ENCODE data around the gene GNRHR. TPM values are rescaled to one million over a fixed set of nuclear protein-coding genes. Genes with fewer than 3 reads are reported as not detected.
"Not testable (repeated sequence)": the region's sequence is repeated elsewhere in the genome, so short reads cannot be mapped to it uniquely, and the experiment has no call there.

GNRHR gene
- total RNA-seq = not detected

DNA sequence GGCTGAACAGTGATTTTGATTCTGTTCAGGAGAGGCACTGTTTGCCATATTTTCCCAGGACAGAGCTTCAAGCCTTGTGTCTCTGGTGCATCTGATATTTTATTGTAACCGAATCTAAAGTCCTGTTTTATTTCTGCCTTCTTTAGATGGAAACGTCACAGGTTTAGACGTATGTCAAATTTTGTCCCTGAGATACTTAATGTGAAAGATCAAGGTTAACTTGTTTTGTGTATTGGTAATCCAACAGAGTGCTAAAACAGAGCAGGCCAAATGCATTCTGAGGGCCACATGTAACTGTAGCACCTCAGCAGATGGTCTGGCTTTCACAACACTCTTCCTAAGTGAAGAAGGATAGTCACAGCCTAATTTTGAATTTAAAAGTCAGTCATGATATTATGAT, at the start of gene GNRHR:
GNRHR (minus strand) TSS at position 101 of the 400 bp plus-strand sequence; CDS start at position 48, 53 bp downstream.
- no peaks in the 10 kb centered on the region for H3K27me3 Mint-ChIP-seq
- H3K9me3 Mint-ChIP-seq = no peaks in the 10 kb centered on the region
- ChIA-PET CTCF (no interaction called here), POLR2A (no interaction called here)
- DNase-seq = no peak
- no peak within 1 kb of the TSS for H3K4me3 Mint-ChIP-seq
- H3K4me1 Mint-ChIP-seq = no peaks in the 10 kb centered on the region
- H3K36me3 Mint-ChIP-seq (ENCODE audit: low read depth) = no peaks in the 10 kb centered on the region
- H3K27ac Mint-ChIP-seq = no peak within 1 kb of the TSS

- ChIA-PET CTCF (no interaction called here), POLR2A (no interaction called here)
- no peak overlapping the region for H3K27ac Mint-ChIP-seq
- H3K4me1 Mint-ChIP-seq = no peaks in the 10 kb centered on the region
- no peaks in the 10 kb centered on the region for H3K27me3 Mint-ChIP-seq
- H3K36me3 Mint-ChIP-seq (ENCODE audit: low read depth) = no peaks in the 10 kb centered on the region
- H3K4me3 Mint-ChIP-seq = no peak overlapping the region
- no peaks in the 10 kb centered on the region for H3K9me3 Mint-ChIP-seq
- DNase-seq = no peak
Measured at GRCh38 chr4:67796810-67797209, 42.6 kb upstream of the GNRHR start.

DNA sequence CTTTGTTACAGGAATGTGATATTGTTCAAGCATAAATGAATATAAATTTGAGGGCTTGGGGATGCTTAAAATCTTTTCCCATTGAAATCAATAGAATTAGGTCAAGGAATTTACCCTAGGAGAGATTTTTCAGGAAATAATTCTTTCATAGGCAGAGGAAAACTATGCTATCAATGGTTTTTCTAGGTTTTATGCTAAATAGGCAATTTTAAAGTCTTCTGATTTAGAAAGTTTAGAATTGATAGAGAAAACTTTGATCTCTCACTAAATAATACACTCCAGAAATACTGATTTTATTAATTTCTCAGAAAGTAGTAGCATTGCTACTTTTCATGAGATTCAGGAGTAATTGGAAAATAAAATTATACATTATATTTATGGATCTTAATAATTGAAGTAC, 36.5 kb upstream of the GNRHR start:
- ChIA-PET CTCF (no interaction called here), POLR2A (no interaction called here)
- H3K9me3 Mint-ChIP-seq = no peaks in the 10 kb centered on the region
- no peaks in the 10 kb centered on the region for H3K36me3 Mint-ChIP-seq (ENCODE audit: low read depth)
- H3K4me1 Mint-ChIP-seq = no peaks in the 10 kb centered on the region
- H3K27ac Mint-ChIP-seq = no peak overlapping the region
- H3K27me3 Mint-ChIP-seq = no peaks in the 10 kb centered on the region
- H3K4me3 Mint-ChIP-seq = no peak overlapping the region
- DNase-seq = no peak

DNA sequence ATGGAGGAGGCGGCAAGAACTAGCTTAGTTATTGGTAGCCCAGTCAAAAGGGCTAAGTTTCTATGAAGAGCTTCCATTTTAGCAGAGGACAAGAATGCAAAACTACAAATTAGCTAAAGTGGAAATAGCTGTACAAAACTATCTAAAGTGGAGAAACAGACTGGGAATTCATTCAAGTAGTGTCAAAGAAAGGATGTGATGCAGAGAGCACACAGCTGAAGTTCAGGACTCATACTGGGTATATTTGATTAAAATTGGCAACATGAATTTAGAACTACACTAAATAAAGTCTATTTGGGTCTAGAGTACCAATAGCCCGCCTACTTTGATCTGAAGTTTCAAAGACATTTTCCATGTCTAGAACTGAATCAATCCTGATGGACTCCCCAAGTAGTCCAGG, 33.1 kb upstream of the GNRHR start:
- Mint-ChIP-seq H3K27me3 (no peaks in the 10 kb centered on the region), H3K4me3 (no peak overlapping the region), H3K4me1 (no peaks in the 10 kb centered on the region), H3K36me3 (ENCODE audit: low read depth) (no peaks in the 10 kb centered on the region), H3K27ac (no peak overlapping the region), H3K9me3 (no peaks in the 10 kb centered on the region)
- POLR2A ChIA-PET = no interaction called here
- no peak for DNase-seq
- CTCF ChIA-PET = no interaction called here

GRCh38 chr4:67785528-67785927, 31.3 kb upstream of the GNRHR start:
- Mint-ChIP-seq H3K4me1 (no peaks in the 10 kb centered on the region), H3K27ac (no peak overlapping the region), H3K4me3 (no peak overlapping the region), H3K27me3 (no peaks in the 10 kb centered on the region), H3K9me3 (no peaks in the 10 kb centered on the region), H3K36me3 (ENCODE audit: low read depth) (no peaks in the 10 kb centered on the region)
- ChIA-PET CTCF (no interaction called here), POLR2A (no interaction called here)
- DNase-seq = no peak

- Mint-ChIP-seq H3K4me3 (no peak overlapping the region), H3K27ac (no peak overlapping the region), H3K27me3 (no peaks in the 10 kb centered on the region), H3K9me3 (no peaks in the 10 kb centered on the region), H3K4me1 (peaks cover 4% of the 10 kb centered on the region), H3K36me3 (ENCODE audit: low read depth) (no peaks in the 10 kb centered on the region)
- ChIA-PET CTCF (interaction anchor here (0.7 kb wide), 1 partner anchor 31 kb away, joined by 3 read pairs; no protein-coding TSS in a partner anchor), POLR2A (no interaction called here)
- no peak for DNase-seq
Measured at GRCh38 chr4:67779631-67780030, 25.4 kb upstream of the GNRHR start.

GRCh38 chr4:67776746-67777145, 22.6 kb upstream of the GNRHR start:
- CTCF ChIA-PET = no interaction called here
- H3K27ac Mint-ChIP-seq = no peak overlapping the region

GRCh38 chr4:67770422-67770821, 16.2 kb upstream of the GNRHR start:
- POLR2A ChIA-PET = no interaction called here
- Mint-ChIP-seq H3K36me3 (ENCODE audit: low read depth) (no peaks in the 10 kb centered on the region), H3K4me3 (no peak overlapping the region), H3K27me3 (no peaks in the 10 kb centered on the region), H3K27ac (no peak overlapping the region), H3K9me3 (no peaks in the 10 kb centered on the region), H3K4me1 (no peaks in the 10 kb centered on the region)
- DNase-seq = no peak
- CTCF ChIA-PET = no interaction called here

More at GRCh38 chr4:67776746-67777145, 22.6 kb upstream of the GNRHR start:
- POLR2A ChIA-PET = no interaction called here
- H3K27me3 Mint-ChIP-seq = no peaks in the 10 kb centered on the region
- H3K36me3 Mint-ChIP-seq (ENCODE audit: low read depth) = no peaks in the 10 kb centered on the region
- peaks cover 4% of the 10 kb centered on the region for H3K4me1 Mint-ChIP-seq
- no peak for DNase-seq
- H3K4me3 Mint-ChIP-seq = no peak overlapping the region
- no peaks in the 10 kb centered on the region for H3K9me3 Mint-ChIP-seq

- H3K27ac Mint-ChIP-seq = no peak overlapping the region
- POLR2A ChIA-PET = no interaction called here
- no peak for DNase-seq
Measured at GRCh38 chr4:67765928-67766327, 11.7 kb upstream of the GNRHR start.

GRCh38 chr4:67765401-67765800, 11.2 kb upstream of the GNRHR start:
- H3K36me3 Mint-ChIP-seq (ENCODE audit: low read depth) = no peaks in the 10 kb centered on the region
- no peaks in the 10 kb centered on the region for H3K9me3 Mint-ChIP-seq
- no peak overlapping the region for H3K27ac Mint-ChIP-seq
- CTCF ChIA-PET = interaction anchor here (2.1 kb wide), 1 partner anchor 19 kb away, joined by 9 read pairs; no protein-coding TSS in a partner anchor
- peaks cover 3% of the 10 kb centered on the region for H3K4me1 Mint-ChIP-seq
- H3K4me3 Mint-ChIP-seq = no peak overlapping the region
- POLR2A ChIA-PET = no interaction called here
- DNase-seq = no peak
- H3K27me3 Mint-ChIP-seq = peaks cover 7% of the 10 kb centered on the region

More at GRCh38 chr4:67765928-67766327, 11.7 kb upstream of the GNRHR start:
- H3K9me3 Mint-ChIP-seq = no peaks in the 10 kb centered on the region
- H3K27me3 Mint-ChIP-seq = peaks cover 7% of the 10 kb centered on the region
- no peaks in the 10 kb centered on the region for H3K36me3 Mint-ChIP-seq (ENCODE audit: low read depth)
- CTCF ChIA-PET = no interaction called here
- no peak overlapping the region for H3K4me3 Mint-ChIP-seq
- H3K4me1 Mint-ChIP-seq = peaks cover 3% of the 10 kb centered on the region

DNA sequence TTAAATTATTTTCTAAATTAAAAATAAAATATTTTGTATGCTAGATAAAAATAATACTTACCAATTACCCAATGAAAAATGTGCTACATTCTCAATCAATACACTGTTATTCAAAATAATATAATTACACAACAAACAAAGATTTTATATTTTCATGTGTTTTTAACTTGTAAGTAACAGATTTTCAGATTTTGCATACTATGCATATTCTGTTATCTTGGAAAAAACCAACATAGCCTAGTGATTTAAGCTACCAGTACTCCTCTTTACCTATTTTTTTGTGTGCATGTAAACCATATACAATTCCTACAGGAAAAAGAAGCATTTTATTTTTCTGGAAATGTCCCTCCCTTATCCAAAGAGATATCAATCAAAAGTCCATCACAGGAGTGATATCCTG, 10.0 kb upstream of the GNRHR start:
- no peaks in the 10 kb centered on the region for H3K36me3 Mint-ChIP-seq (ENCODE audit: low read depth)
- ChIA-PET CTCF (interaction anchor here (2.1 kb wide), 1 partner anchor 18 kb away, joined by 9 read pairs; no protein-coding TSS in a partner anchor), POLR2A (no interaction called here)
- DNase-seq = no peak
- H3K27me3 Mint-ChIP-seq = peaks cover 7% of the 10 kb centered on the region
- H3K4me3 Mint-ChIP-seq = no peak overlapping the region
- no peak overlapping the region for H3K27ac Mint-ChIP-seq
- H3K9me3 Mint-ChIP-seq = no peaks in the 10 kb centered on the region
- peaks cover 3% of the 10 kb centered on the region for H3K4me1 Mint-ChIP-seq

- ChIA-PET CTCF (no interaction called here), POLR2A (no interaction called here)
- no peak overlapping the region for H3K4me3 Mint-ChIP-seq
- no peak overlapping the region for H3K27ac Mint-ChIP-seq
- H3K9me3 Mint-ChIP-seq = no peaks in the 10 kb centered on the region
- peaks cover 3% of the 10 kb centered on the region for H3K4me1 Mint-ChIP-seq
- no peaks in the 10 kb centered on the region for H3K36me3 Mint-ChIP-seq (ENCODE audit: low read depth)
- DNase-seq = no peak
- peaks cover 7% of the 10 kb centered on the region for H3K27me3 Mint-ChIP-seq
Measured at GRCh38 chr4:67762086-67762485, 7.9 kb upstream of the GNRHR start.

GRCh38 chr4:67756991-67757390, 2.8 kb upstream of the GNRHR start:
- DNase-seq; H3K9me3 Mint-ChIP-seq; POLR2A ChIA-PET; H3K27me3 Mint-ChIP-seq; H3K4me3 Mint-ChIP-seq; H3K27ac Mint-ChIP-seq; H3K36me3 Mint-ChIP-seq (ENCODE audit: low read depth); H3K4me1 Mint-ChIP-seq: not testable (repeated sequence)
- CTCF ChIA-PET = interaction anchor here (2.5 kb wide), 1 partner anchor 10 kb away, joined by 8 read pairs; no protein-coding TSS in a partner anchor

GRCh38 chr4:67755974-67756373, 1.8 kb upstream of the GNRHR start:
- Mint-ChIP-seq H3K4me3 (no peak overlapping the region), H3K27me3 (no peaks in the 10 kb centered on the region), H3K36me3 (ENCODE audit: low read depth) (no peaks in the 10 kb centered on the region), H3K9me3 (no peaks in the 10 kb centered on the region), H3K27ac (no peak overlapping the region), H3K4me1 (no peaks in the 10 kb centered on the region)
- ChIA-PET CTCF (interaction anchor here (2.5 kb wide), 1 partner anchor 9 kb away, joined by 8 read pairs; no protein-coding TSS in a partner anchor), POLR2A (no interaction called here)
- no peak for DNase-seq

DNA sequence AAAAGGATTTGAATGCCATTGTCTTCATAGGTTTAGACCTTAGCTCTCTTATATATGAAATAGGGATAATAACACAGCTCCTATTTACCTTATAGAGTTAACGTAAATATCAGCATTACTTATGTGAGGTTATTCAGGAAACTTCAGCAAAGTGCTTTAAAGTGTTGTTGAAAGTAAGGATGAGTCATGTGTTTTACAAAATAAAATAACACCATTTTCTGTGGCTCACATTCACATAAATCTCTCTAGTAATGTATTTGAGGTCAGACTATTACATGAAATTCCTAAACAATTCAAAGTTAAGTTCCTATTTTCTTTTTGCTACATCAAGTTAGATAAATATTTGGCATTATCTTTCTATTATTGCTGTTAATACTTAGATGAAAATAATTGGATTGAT, 2.9 kb downstream of the GNRHR start:
- Mint-ChIP-seq H3K4me3 (no peak overlapping the region), H3K4me1 (no peaks in the 10 kb centered on the region), H3K36me3 (ENCODE audit: low read depth) (no peaks in the 10 kb centered on the region), H3K27ac (no peak overlapping the region), H3K27me3 (no peaks in the 10 kb centered on the region), H3K9me3 (no peaks in the 10 kb centered on the region)
- ChIA-PET POLR2A (no interaction called here), CTCF (no interaction called here)
- DNase-seq = no peak

Measured in activated CD4-positive, alpha-beta memory T cell treated with anti-CD3 and anti-CD28 coated beads, Interleukin-2, amount 10 ng/mL, durations not matched to agents 7 days and 5 days (primary cell).